DND-41 (cell line): ENCODE data around the gene MRPL36.

ENCODE experiments used
- EZH2 ChIP-seq: IDR thresholded peaks from 3 replicates; pipeline ENCODE4 v1.6.1; 2012; ENCODE audit warnings: borderline replicate concordance, low read depth, mild to moderate bottlenecking, moderate library complexity, low read length, inconsistent platforms; ENCODE audit not compliant: severe bottlenecking
- TF ChIP-seq, protein P1 (sequence below): IDR thresholded peaks from 2 replicates; pipeline ENCODE4 v1.5.1; 2012; ENCODE audit warnings: borderline replicate concordance, low read length, moderate library complexity, mild to moderate bottlenecking; ENCODE audit not compliant: poor library complexity, severe bottlenecking; ENCODE audit errors: extremely low read depth

DNA sequence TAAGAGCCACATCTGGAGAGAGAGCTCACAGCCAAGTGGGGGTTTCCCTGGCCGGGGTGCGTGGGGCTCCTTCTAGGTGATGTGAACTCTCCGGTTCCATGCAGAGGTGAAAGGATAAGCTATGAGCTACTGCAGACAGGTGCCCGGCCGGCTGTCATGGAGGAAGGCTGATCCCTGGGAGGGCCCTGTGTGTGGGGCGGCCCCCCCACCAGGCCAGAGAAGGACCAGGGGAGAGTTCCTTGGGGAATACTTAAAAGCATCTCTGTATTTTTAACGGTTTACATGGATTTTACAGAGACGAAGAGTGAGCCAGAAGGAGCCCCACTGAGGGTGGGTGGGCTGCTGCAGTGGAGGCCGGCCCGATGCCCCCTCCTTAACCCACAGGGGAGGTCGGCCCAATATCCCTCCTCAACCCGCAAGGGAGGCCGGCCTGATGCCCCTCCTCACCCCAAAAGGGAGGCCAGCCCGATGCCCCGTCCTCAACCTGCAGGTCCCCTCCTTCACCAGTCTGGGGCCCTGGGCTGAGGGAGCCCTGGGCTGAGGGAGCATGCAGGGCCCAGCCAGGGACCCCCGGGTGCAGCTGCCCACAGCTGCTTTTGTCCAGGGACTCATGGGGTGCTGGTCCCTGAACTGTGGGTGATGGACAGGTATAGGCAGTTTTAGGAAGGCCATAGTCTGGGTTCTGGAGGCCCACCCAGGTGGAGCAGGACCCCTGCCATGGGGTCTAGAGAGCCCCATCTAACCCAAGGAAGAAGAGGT is 31.9 kb downstream of the MRPL36 start:
- TF ChIP-seq, protein P1, sequence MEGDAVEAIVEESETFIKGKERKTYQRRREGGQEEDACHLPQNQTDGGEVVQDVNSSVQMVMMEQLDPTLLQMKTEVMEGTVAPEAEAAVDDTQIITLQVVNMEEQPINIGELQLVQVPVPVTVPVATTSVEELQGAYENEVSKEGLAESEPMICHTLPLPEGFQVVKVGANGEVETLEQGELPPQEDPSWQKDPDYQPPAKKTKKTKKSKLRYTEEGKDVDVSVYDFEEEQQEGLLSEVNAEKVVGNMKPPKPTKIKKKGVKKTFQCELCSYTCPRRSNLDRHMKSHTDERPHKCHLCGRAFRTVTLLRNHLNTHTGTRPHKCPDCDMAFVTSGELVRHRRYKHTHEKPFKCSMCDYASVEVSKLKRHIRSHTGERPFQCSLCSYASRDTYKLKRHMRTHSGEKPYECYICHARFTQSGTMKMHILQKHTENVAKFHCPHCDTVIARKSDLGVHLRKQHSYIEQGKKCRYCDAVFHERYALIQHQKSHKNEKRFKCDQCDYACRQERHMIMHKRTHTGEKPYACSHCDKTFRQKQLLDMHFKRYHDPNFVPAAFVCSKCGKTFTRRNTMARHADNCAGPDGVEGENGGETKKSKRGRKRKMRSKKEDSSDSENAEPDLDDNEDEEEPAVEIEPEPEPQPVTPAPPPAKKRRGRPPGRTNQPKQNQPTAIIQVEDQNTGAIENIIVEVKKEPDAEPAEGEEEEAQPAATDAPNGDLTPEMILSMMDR = no peak
- TF ChIP-seq EZH2 = no peak
